Fibroblast of skin of back (primary cell): ENCODE results near the gene CPLX3.

Source experiments
- DNase-seq: peaks from one replicate; pipeline ENCODE4 v3.0.0-alpha.2; 2013

CPLX3 gene

GRCh38 chr15:74845581-74845980, 19.2 kb downstream of the CPLX3 start:
- DNase-seq = no peak

GRCh38 chr15:74847432-74847831, 21.0 kb downstream of the CPLX3 start:
- DNase-seq = no peak

- no peak for DNase-seq
These were observed 24.0 kb downstream of the CPLX3 start for GRCh38 chr15:74850393-74850792.

- no peak for DNase-seq
These were observed 25.5 kb downstream of the CPLX3 start for GRCh38 chr15:74851960-74852359.

GRCh38 chr15:74854453-74855022, 28.1 kb downstream of the CPLX3 start:
- DNase-seq = no peak

- DNase-seq = no peak
These were observed 29.4 kb downstream of the CPLX3 start for GRCh38 chr15:74855857-74856256.

- DNase-seq = no peak
These were observed 30.1 kb downstream of the CPLX3 start for GRCh38 chr15:74856537-74856936.

- DNase-seq = no peak
These were observed 30.7 kb downstream of the CPLX3 start for GRCh38 chr15:74857082-74857655.

- DNase-seq = no peak
These were observed 31.4 kb downstream of the CPLX3 start for GRCh38 chr15:74857671-74858368.

GRCh38 chr15:74858369-74858740, 31.9 kb downstream of the CPLX3 start:
- DNase-seq = no peak

GRCh38 chr15:74863239-74864056, 37.0 kb downstream of the CPLX3 start:
- no peak for DNase-seq

- no peak for DNase-seq
These were observed 37.9 kb downstream of the CPLX3 start for GRCh38 chr15:74864296-74864695.

- no peak for DNase-seq
These were observed 38.9 kb downstream of the CPLX3 start for GRCh38 chr15:74865316-74865715.

GRCh38 chr15:74866090-74866489, 39.7 kb downstream of the CPLX3 start:
- peak; percentile 47 for DNase-seq

- DNase-seq = no peak
These were observed 41.1 kb downstream of the CPLX3 start for GRCh38 chr15:74867466-74868038.

GRCh38 chr15:74868059-74868458, 41.6 kb downstream of the CPLX3 start:
- DNase-seq = no peak

GRCh38 chr15:74869372-74869725, 42.9 kb downstream of the CPLX3 start:
- peak; percentile 18 for DNase-seq

GRCh38 chr15:74869726-74870407, 43.4 kb downstream of the CPLX3 start:
- no peak for DNase-seq

- DNase-seq = no peak
These were observed 44.2 kb downstream of the CPLX3 start for GRCh38 chr15:74870436-74871215.

GRCh38 chr15:74872702-74873035, 46.2 kb downstream of the CPLX3 start:
- DNase-seq = no peak

GRCh38 chr15:74873036-74873755, 46.8 kb downstream of the CPLX3 start, which contains the start of gene SCAMP2:
TSS of gene SCAMP2 (minus strand) at chr15:74873365. CDS start at chr15:74873255, 110 bp downstream.
- peak; percentile 97 for DNase-seq
